OCI-LY7 (cell line): ENCODE measurements around the gene PKD1L1.

Source experiments
- CTCF ChIP-seq: fragments of 200-600 bp; sonication (generic); conservative IDR thresholded peaks from 2 replicates; pipeline ENCODE4 v1.5.1; 2014; ENCODE audit warnings: mild to moderate bottlenecking, antibody characterized with exemption, low read length, moderate library complexity, mixed read lengths
- EZH2phosphoT487 ChIP-seq: fragments of 200-600 bp; sonication (generic); IDR thresholded peaks from 2 replicates; pipeline ENCODE4 v1.6.1; 2018; ENCODE audit warnings: low read depth, borderline replicate concordance, mild to moderate bottlenecking, mixed run types, antibody characterized with exemption, low read length, moderate library complexity, mixed read lengths

DNA sequence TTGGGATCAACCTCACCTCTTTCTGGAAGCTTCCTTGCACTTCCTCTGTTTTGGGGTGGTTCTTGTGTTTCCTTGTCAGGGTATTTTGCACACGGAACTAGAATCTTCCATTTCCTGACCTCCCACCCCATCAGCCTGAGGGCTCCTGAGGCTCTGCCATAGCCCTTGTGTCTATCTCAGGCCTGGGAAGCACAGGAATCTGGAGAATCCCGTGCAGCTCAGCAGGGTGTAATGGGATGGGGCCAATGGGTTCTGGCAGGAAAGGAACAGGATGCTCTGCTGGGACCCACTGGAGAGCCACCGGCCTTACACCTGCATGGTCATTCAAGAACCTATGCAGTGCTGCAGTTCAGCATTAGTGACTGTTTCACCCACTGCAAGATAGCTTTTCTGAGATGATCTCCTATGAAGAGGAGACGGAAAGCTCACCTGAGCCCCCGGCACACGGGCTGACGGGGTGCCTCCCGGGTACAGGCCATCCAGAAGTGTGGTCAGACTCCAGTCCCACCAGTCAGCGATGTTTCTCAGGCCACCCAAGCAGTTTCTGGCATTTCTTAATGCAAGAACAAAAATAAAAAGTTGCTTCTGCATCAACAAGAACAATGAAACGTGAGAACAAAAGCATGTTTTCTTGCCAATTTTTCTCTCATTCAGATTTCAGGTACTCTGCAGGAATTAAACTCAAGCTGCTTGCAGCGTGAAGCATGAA is 133.2 kb downstream of the PKD1L1 start:
- TF ChIP-seq CTCF (no peak), EZH2phosphoT487 (no peak)
